Keratinocyte (primary cell): ENCODE data around the gene NLRC3. TPM values are rescaled to one million over a fixed set of nuclear protein-coding genes. Genes with fewer than 3 reads are reported as not detected.

Experiments
- DNase-seq: peaks from one replicate; pipeline ENCODE4 v3.0.0-alpha.2; 2011; ENCODE audit warnings: low read depth, missing footprints, low spot score
- FAIRE-seq: peaks from 2 replicates; lab custom pipeline; 2011; peaks lifted over from hg19 to GRCh38; lab: Jason Lieb, UNC
- H2AFZ ChIP-seq: 2 replicates; pipeline ENCODE4 v1.6.0; 2012; ENCODE audit warnings: low read length, control low read depth, inconsistent platforms; ENCODE audit not compliant: control insufficient read depth
- H3K27ac ChIP-seq: 2 replicates; pipeline ENCODE4 v1.5.1; 2011; ENCODE audit warnings: low read length; ENCODE audit not compliant: control insufficient read depth, insufficient read depth
- H3K27me3 ChIP-seq: 3 replicates; pipeline ENCODE4 v1.6.0; 2011; ENCODE audit warnings: low read length; ENCODE audit not compliant: control insufficient read depth, insufficient read depth; ENCODE audit errors: extremely low read depth
- H3K36me3 ChIP-seq, 2 experiments: 2 replicates in 1 of 2; 3 replicates in 1 of 2; pipeline ENCODE4 v1.5.1; 2011; ENCODE audit warnings: low read length in 2 of 2, mild to moderate bottlenecking in 1 of 2; ENCODE audit not compliant: control insufficient read depth in 2 of 2, insufficient read depth in 2 of 2; ENCODE audit errors: extremely low read depth in 1 of 2
- H3K4me1 ChIP-seq: 3 replicates; pipeline ENCODE4 v1.5.1; 2011; ENCODE audit warnings: low read length; ENCODE audit not compliant: control insufficient read depth, insufficient read depth; ENCODE audit errors: extremely low read depth
- H3K4me2 ChIP-seq: 3 replicates; pipeline ENCODE4 v1.6.0; 2011; ENCODE audit warnings: low read depth, low read length; ENCODE audit not compliant: control insufficient read depth, insufficient read depth; ENCODE audit errors: extremely low read depth
- H3K4me3 ChIP-seq, 3 experiments: fragments of 200-600 bp in 1 of 3; sonication (generic) in 1 of 3; 2 replicates in 2 of 3; 3 replicates in 1 of 3; pipeline ENCODE4 v1.5.1; 2011 to 2016; ENCODE audit warnings: low read length in 3 of 3, mild to moderate bottlenecking in 3 of 3, control low read depth in 2 of 3, inconsistent platforms in 1 of 3, low read depth in 1 of 3, mixed read lengths in 1 of 3, mixed run types in 1 of 3, moderate library complexity in 1 of 3; ENCODE audit not compliant: control insufficient read depth in 2 of 3, insufficient read depth in 2 of 3; ENCODE audit errors: extremely low read depth in 1 of 3
- H3K79me2 ChIP-seq: 2 replicates; pipeline ENCODE4 v1.6.0; 2012; ENCODE audit warnings: low read length; ENCODE audit not compliant: control insufficient read depth, insufficient read depth
- H3K9ac ChIP-seq: 3 replicates; pipeline ENCODE4 v1.6.0; 2011; ENCODE audit warnings: low read length; ENCODE audit not compliant: control insufficient read depth, insufficient read depth; ENCODE audit errors: extremely low read depth
- H3K9me1 ChIP-seq: 3 replicates; pipeline ENCODE4 v1.6.0; 2011; ENCODE audit warnings: low read length; ENCODE audit not compliant: control insufficient read depth, insufficient read depth; ENCODE audit errors: extremely low read depth
- H3K9me3 ChIP-seq: 2 replicates; pipeline ENCODE4 v1.5.1; 2012; ENCODE audit warnings: low read depth, low read length; ENCODE audit not compliant: control insufficient read depth
- H4K20me1 ChIP-seq: 3 replicates; pipeline ENCODE4 v1.6.0; 2011; ENCODE audit warnings: low read length; ENCODE audit not compliant: control insufficient read depth, insufficient read depth; ENCODE audit errors: extremely low read depth
- CTCF ChIP-seq, 3 experiments: IDR thresholded peaks in 1 of 3; conservative IDR thresholded peaks in 1 of 3; optimal IDR thresholded peaks in 1 of 3; 2 replicates in 2 of 3; 3 replicates in 1 of 3; pipeline versions ENCODE3 to v1.5.1; 2011; ENCODE audit warnings: low read length in 3 of 3, mild to moderate bottlenecking in 3 of 3, moderate library complexity in 2 of 3, control low read depth in 1 of 3, inconsistent platforms in 1 of 3; ENCODE audit not compliant: insufficient read depth in 2 of 3; ENCODE audit errors: extremely low read depth in 1 of 3
- EZH2 ChIP-seq: IDR thresholded peaks from one replicate; pipeline ENCODE4 v1.6.1; 2012; ENCODE audit warnings: inconsistent platforms, mild to moderate bottlenecking, low read length, moderate library complexity
- dilution Hi-C: fragments of 300-500 bp; cut with MboI; formaldehyde crosslinking; loops from one replicate; pipeline ENCODE4 v1.7.0; 2020; ENCODE audit warnings: low sequenced_read_pairs; ENCODE audit not compliant: extremely low pct_ligation_motif_present
- polyA plus RNA-seq, 5 experiments: library from polyadenylated mRNA; depleted of rRNA in 3 of 5; stranded (reverse) in 3 of 5; stranded (forward) in 1 of 5; unstranded in 1 of 5; fragments of >200 nt; gene quantifications; 1 replicate in 1 of 5; 2 replicates in 3 of 5; 3 replicates in 1 of 5; pipeline versions ENCODE4 v1.2.1 to v1.2.3, GENCODE V29; 2011 to 2012; ENCODE audit warnings: missing spikeins in 2 of 5, low read depth in 1 of 5, low replicate concordance in 1 of 5

NLRC3 gene
- polyA plus RNA-seq, 1 donor (not counting 4 experiments of a cell fraction or from before 2014, with no cell fraction given), result not detected

GRCh38 chr16:3625331-3625730 lies 48.1 kb upstream of the NLRC3 start:
- Histone ChIP-seq H3K27me3 (no peaks in the 10 kb centered on the region), H3K9me1 (no peaks in the 10 kb centered on the region), H3K36me3 (no peaks in the 10 kb centered on the region), H3K4me1 (no peaks in the 10 kb centered on the region), H3K79me2 (peaks cover 5% of the 10 kb centered on the region), H4K20me1 (no peaks in the 10 kb centered on the region), H2AFZ (no peak overlapping the region), H3K9ac (no peak overlapping the region), H3K4me3 (no peak overlapping the region), H3K4me2 (no peak overlapping the region), H3K27ac (no peak overlapping the region), H3K9me3 (no peaks in the 10 kb centered on the region)
- FAIRE-seq (no peak), DNase-seq (no peak)
- TF ChIP-seq EZH2 (no peak), CTCF (optimal IDR thresholded peaks at IDR 0.05 in 1 of 3, IDR thresholded peaks at IDR 0.05 in 1 of 3, conservative IDR thresholded peaks at IDR 0.05 in 1 of 3; ENCODE audit: extremely low read depth in 1 of 3, insufficient read depth in 2 of 3, low read length in 3 of 3) (no peak)
- dilution Hi-C loops, result no loop called here

GRCh38 chr16:3623642-3624041 lies 46.4 kb upstream of the NLRC3 start:
- no peak for FAIRE-seq
- no peak overlapping the region for H2AFZ ChIP-seq
- peaks cover 10% of the 10 kb centered on the region for H3K4me1 ChIP-seq
- dilution Hi-C loops, result no loop called here
- no peak overlapping the region for H3K4me2 ChIP-seq
- H3K79me2 ChIP-seq, result peaks cover 9% of the 10 kb centered on the region
- no peak overlapping the region for H3K4me3 ChIP-seq
- H3K9me1 ChIP-seq, result no peaks in the 10 kb centered on the region
- no peak for DNase-seq
- no peak for TF ChIP-seq CTCF (optimal IDR thresholded peaks at IDR 0.05 in 1 of 3, IDR thresholded peaks at IDR 0.05 in 1 of 3, conservative IDR thresholded peaks at IDR 0.05 in 1 of 3; ENCODE audit: extremely low read depth in 1 of 3, insufficient read depth in 2 of 3, low read length in 3 of 3)
- TF ChIP-seq EZH2, result no peak
- no peak overlapping the region for H3K9ac ChIP-seq
- H4K20me1 ChIP-seq, result no peaks in the 10 kb centered on the region
- no peaks in the 10 kb centered on the region for H3K27me3 ChIP-seq
- no peaks in the 10 kb centered on the region for H3K9me3 ChIP-seq
- no peaks in the 10 kb centered on the region for H3K36me3 ChIP-seq
- H3K27ac ChIP-seq, result no peak overlapping the region
